HFF-Myc (cell line): ENCODE measurements around the gene PREX1.

Experiments
- DNase-seq: peaks from one replicate; pipeline ENCODE4 v3.0.0-alpha.2; 2011; ENCODE audit warnings: low read depth; ENCODE audit errors: extremely low read depth
- H3K4me3 ChIP-seq: replicated peaks from 2 replicates; pipeline ENCODE4 v1.5.1; 2011; ENCODE audit warnings: low read depth, mild to moderate bottlenecking, control low read depth, low read length
- CTCF ChIP-seq: IDR thresholded peaks from 2 replicates; pipeline ENCODE4 v1.5.1; 2012; ENCODE audit warnings: mild to moderate bottlenecking, low read depth, low read length, control low read depth; ENCODE audit errors: missing control alignments

The PREX1 gene

GRCh38 chr20:48709058-48709691 is 118.6 kb downstream of the PREX1 start:
- TF ChIP-seq CTCF = no peak
- DNase-seq = no peak
- H3K4me3 ChIP-seq = no peak overlapping the region

GRCh38 chr20:48708630-48709029 is 119.2 kb downstream of the PREX1 start:
- H3K4me3 ChIP-seq = no peak overlapping the region
- no peak for DNase-seq
- TF ChIP-seq CTCF = no peak

GRCh38 chr20:48708116-48708515 is 119.7 kb downstream of the PREX1 start:
- no peak for DNase-seq
- no peak overlapping the region for H3K4me3 ChIP-seq
- no peak for TF ChIP-seq CTCF

GRCh38 chr20:48706710-48707365 is 121.0 kb downstream of the PREX1 start:
- no peak for TF ChIP-seq CTCF
- no peak for DNase-seq
- H3K4me3 ChIP-seq = no peak overlapping the region

GRCh38 chr20:48706116-48706656 is 121.6 kb downstream of the PREX1 start:
- H3K4me3 ChIP-seq = no peak overlapping the region
- no peak for TF ChIP-seq CTCF
- DNase-seq = no peak

GRCh38 chr20:48705240-48706115 is 122.3 kb downstream of the PREX1 start:
- DNase-seq = no peak
- no peak for TF ChIP-seq CTCF
- H3K4me3 ChIP-seq = no peak overlapping the region
